SK-N-SH (cell line): Measurements from ENCODE around the gene CYP2F1. TPM values are rescaled to one million over a fixed set of nuclear protein-coding genes. Genes with fewer than 3 reads are reported as not detected.

Source experiments
- CTCF ChIA-PET: fragments of 300-600, 350-600 bp; formaldehyde crosslinking; extraction: SDS; loops from one replicate; lab custom pipeline; 2021; lab: Yijun Ruan, JAX
- POLR2A ChIA-PET: fragments of 350-600 bp; sonication (Branson Sonifier 250); formaldehyde crosslinking; extraction: SDS; loops from one replicate; lab custom pipeline; 2020; ENCODE audit warnings: antibody characterized with exemption, inconsistent platforms; lab: Yijun Ruan, JAX
- DNase-seq: peaks from one replicate; pipeline ENCODE4 v3.0.0; 2012
- H2AFZ ChIP-seq: fragments of 200-600 bp; sonication (generic); 2 replicates; pipeline ENCODE4 v1.8.1; 2016; ENCODE audit warnings: antibody characterized with exemption, mild to moderate bottlenecking, low read depth
- H3F3A ChIP-seq: fragments of 200-600 bp; sonication (generic); replicated peaks from 2 replicates; pipeline ENCODE3; 2016; ENCODE audit warnings: antibody characterized with exemption, mild to moderate bottlenecking; ENCODE audit not compliant: insufficient read depth
- H3K27ac ChIP-seq, 2 experiments: fragments of 200-500 bp in 1 of 2; fragments of 200-600 bp in 1 of 2; sonication (Bioruptor generic) in 1 of 2; sonication (generic), shearing (Covaris generic) in 1 of 2; 2 replicates each; pipeline versions ENCODE4 v1.5.1 to v1.6.1; 2014 to 2016; ENCODE audit warnings: low read depth in 2 of 2, inconsistent platforms in 1 of 2, low read length in 1 of 2, mild to moderate bottlenecking in 1 of 2, mixed read lengths in 1 of 2
- H3K27me3 ChIP-seq: fragments of 200-600 bp; sonication (generic), shearing (Covaris generic); 2 replicates; pipeline ENCODE4 v1.6.1; 2016; ENCODE audit warnings: mixed run types; ENCODE audit not compliant: insufficient read depth
- H3K36me3 ChIP-seq, 2 experiments: fragments of 200-500 bp in 1 of 2; fragments of 200-600 bp in 1 of 2; sonication (Bioruptor generic) in 1 of 2; sonication (generic) in 1 of 2; replicated peaks in 1 of 2; 2 replicates each; pipeline versions ENCODE3 to v1.5.1; 2014 to 2016; ENCODE audit warnings: low read length in 1 of 2, mild to moderate bottlenecking in 1 of 2; ENCODE audit not compliant: insufficient read depth in 2 of 2, control insufficient read depth in 1 of 2
- H3K4me1 ChIP-seq, 2 experiments: fragments of 200-500 bp in 1 of 2; fragments of 200-600 bp in 1 of 2; sonication (Bioruptor generic) in 1 of 2; sonication (generic), shearing (Covaris generic) in 1 of 2; 2 replicates each; pipeline versions ENCODE4 v1.5.1 to v1.6.1; 2014 to 2016; ENCODE audit warnings: low read depth in 1 of 2, low read length in 1 of 2, mixed run types in 1 of 2; ENCODE audit not compliant: insufficient read depth in 2 of 2, control insufficient read depth in 1 of 2
- H3K4me2 ChIP-seq: fragments of 200-600 bp; sonication (generic), shearing (Covaris generic); 2 replicates; pipeline ENCODE4 v1.6.1; 2017; ENCODE audit warnings: mixed run types
- H3K4me3 ChIP-seq, 2 experiments: fragments of 200-500 bp in 1 of 2; fragments of 200-600 bp in 1 of 2; sonication (Bioruptor generic) in 1 of 2; sonication (generic), shearing (Covaris generic) in 1 of 2; 2 replicates each; pipeline versions ENCODE4 v1.5.1 to v1.8.1; 2014 to 2016; ENCODE audit warnings: low read depth in 2 of 2, inconsistent platforms in 1 of 2, low read length in 1 of 2, mild to moderate bottlenecking in 1 of 2, mixed read lengths in 1 of 2, moderate library complexity in 1 of 2
- H3K79me2 ChIP-seq: fragments of 200-600 bp; sonication (generic); 2 replicates; pipeline ENCODE4 v1.8.1; 2017; ENCODE audit warnings: mild to moderate bottlenecking; ENCODE audit not compliant: insufficient read depth
- H3K9ac ChIP-seq: fragments of 200-600 bp; sonication (generic); 2 replicates; pipeline ENCODE4 v1.6.1; 2017; ENCODE audit warnings: mixed run types
- H3K9me2 ChIP-seq: fragments of 200-600 bp; sonication (generic); 2 replicates; pipeline ENCODE4 v1.6.1; 2017; ENCODE audit warnings: mixed run types
- H3K9me3 ChIP-seq: fragments of 200-600 bp; sonication (generic); 2 replicates; pipeline ENCODE4 v1.6.1; 2017; ENCODE audit warnings: mixed run types, mild to moderate bottlenecking, moderate library complexity
- H4K20me1 ChIP-seq: fragments of 200-600 bp; sonication (generic); 2 replicates; pipeline ENCODE4 v1.6.1; 2017; ENCODE audit warnings: mild to moderate bottlenecking, mixed run types; ENCODE audit not compliant: insufficient read depth
- ELF1 ChIP-seq: IDR thresholded peaks from 2 replicates; pipeline ENCODE4 v1.4.0; 2012
- EZH2phosphoT487 ChIP-seq: fragments of 200-600 bp; sonication (generic); IDR thresholded peaks from 2 replicates; pipeline ENCODE4 v1.6.1; 2017; ENCODE audit warnings: low read depth, mixed run types, mild to moderate bottlenecking, antibody characterized with exemption, moderate library complexity, borderline replicate concordance
- FOXJ3 ChIP-seq: sonication (generic); formaldehyde crosslinking; IDR thresholded peaks from 2 replicates; pipeline ENCODE4 v1.5.1; 2020; ENCODE audit warnings: mild to moderate bottlenecking, missing genetic modification reagents
- FOXM1 ChIP-seq: IDR thresholded peaks from 2 replicates; pipeline ENCODE4 v1.4.0; 2012; ENCODE audit warnings: low read depth, mild to moderate bottlenecking
- GABPA ChIP-seq: IDR thresholded peaks from 2 replicates; pipeline ENCODE4 v1.4.0; 2012; ENCODE audit warnings: low read depth, mild to moderate bottlenecking
- GATA2 ChIP-seq: sonication (generic); formaldehyde crosslinking; IDR thresholded peaks from 2 replicates; pipeline ENCODE4 v1.5.0; 2020; ENCODE audit warnings: mild to moderate bottlenecking, missing genetic modification reagents
- MEF2A ChIP-seq: IDR thresholded peaks from 2 replicates; pipeline ENCODE4 v1.4.0; 2012; ENCODE audit warnings: low read depth, borderline replicate concordance
- NFIC ChIP-seq: IDR thresholded peaks from 2 replicates; pipeline ENCODE4 v1.4.0; 2012; ENCODE audit warnings: borderline replicate concordance
- RCOR1 ChIP-seq: fragments of 150-350 bp; IDR thresholded peaks from 2 replicates; pipeline ENCODE4 v1.6.1; 2017; ENCODE audit warnings: antibody characterized with exemption, low read length
- RFX5 ChIP-seq: IDR thresholded peaks from 2 replicates; pipeline ENCODE4 v1.6.1; 2012; ENCODE audit warnings: mild to moderate bottlenecking, improper control_type of control experiment, low read length
- RXRA ChIP-seq: IDR thresholded peaks from 2 replicates; pipeline ENCODE4 v1.4.0; 2012; ENCODE audit warnings: low read depth, mild to moderate bottlenecking, borderline replicate concordance
- TAF1 ChIP-seq: IDR thresholded peaks from 2 replicates; pipeline ENCODE4 v1.6.1; 2012; ENCODE audit warnings: low read depth, mild to moderate bottlenecking, low read length, moderate library complexity, borderline replicate concordance
- YY1 ChIP-seq: IDR thresholded peaks from 2 replicates; pipeline ENCODE4 v1.4.0; 2012; ENCODE audit warnings: low read depth, mild to moderate bottlenecking
- WGBS: methylation state at CpG from one replicate; pipeline ENCODE4 v1.1.6; 2017; ENCODE audit warnings: low lambda C conversion rate; 5-methylcytosine and 5-hydroxymethylcytosine counted together
- polyA plus RNA-seq, 3 experiments: library from polyadenylated mRNA; depleted of rRNA; stranded (reverse); fragments of >200 nt; gene quantifications; 2 replicates each; pipeline ENCODE4 v1.2.3, GENCODE V29; 2012
- TF ChIP-seq, protein P1 (sequence below): fragments of 150-350 bp; IDR thresholded peaks from 2 replicates; pipeline ENCODE4 v1.6.1; 2016; ENCODE audit warnings: mild to moderate bottlenecking, low read depth, low read length
- TF ChIP-seq, protein P2 (sequence below): IDR thresholded peaks from 2 replicates; pipeline ENCODE4 v1.4.0; 2012; ENCODE audit warnings: low read depth, borderline replicate concordance
- TF ChIP-seq, protein P3 (sequence below): IDR thresholded peaks from 2 replicates; pipeline ENCODE4 v1.4.0; 2012; ENCODE audit warnings: low read depth
- TF ChIP-seq, protein P4 (sequence below): fragments of 150-350 bp; IDR thresholded peaks from 2 replicates; pipeline ENCODE4 v1.6.1; 2017; ENCODE audit warnings: antibody characterized with exemption, low read length, low read depth, borderline replicate concordance
- TF ChIP-seq, protein P5 (sequence below): IDR thresholded peaks from 2 replicates; pipeline ENCODE4 v1.6.1; 2012; ENCODE audit warnings: mild to moderate bottlenecking, low read depth, low read length, moderate library complexity

The CYP2F1 gene, protein sequence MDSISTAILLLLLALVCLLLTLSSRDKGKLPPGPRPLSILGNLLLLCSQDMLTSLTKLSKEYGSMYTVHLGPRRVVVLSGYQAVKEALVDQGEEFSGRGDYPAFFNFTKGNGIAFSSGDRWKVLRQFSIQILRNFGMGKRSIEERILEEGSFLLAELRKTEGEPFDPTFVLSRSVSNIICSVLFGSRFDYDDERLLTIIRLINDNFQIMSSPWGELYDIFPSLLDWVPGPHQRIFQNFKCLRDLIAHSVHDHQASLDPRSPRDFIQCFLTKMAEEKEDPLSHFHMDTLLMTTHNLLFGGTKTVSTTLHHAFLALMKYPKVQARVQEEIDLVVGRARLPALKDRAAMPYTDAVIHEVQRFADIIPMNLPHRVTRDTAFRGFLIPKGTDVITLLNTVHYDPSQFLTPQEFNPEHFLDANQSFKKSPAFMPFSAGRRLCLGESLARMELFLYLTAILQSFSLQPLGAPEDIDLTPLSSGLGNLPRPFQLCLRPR
- not detected in 2 replicates for polyA plus RNA-seq (2012; rRNA removed)
- not detected in 2 replicates for polyA plus RNA-seq (2012; cell fraction: cytosol; rRNA removed)
- polyA plus RNA-seq (2012; cell fraction: nucleus; rRNA removed): not detected in 2 replicates

DNA sequence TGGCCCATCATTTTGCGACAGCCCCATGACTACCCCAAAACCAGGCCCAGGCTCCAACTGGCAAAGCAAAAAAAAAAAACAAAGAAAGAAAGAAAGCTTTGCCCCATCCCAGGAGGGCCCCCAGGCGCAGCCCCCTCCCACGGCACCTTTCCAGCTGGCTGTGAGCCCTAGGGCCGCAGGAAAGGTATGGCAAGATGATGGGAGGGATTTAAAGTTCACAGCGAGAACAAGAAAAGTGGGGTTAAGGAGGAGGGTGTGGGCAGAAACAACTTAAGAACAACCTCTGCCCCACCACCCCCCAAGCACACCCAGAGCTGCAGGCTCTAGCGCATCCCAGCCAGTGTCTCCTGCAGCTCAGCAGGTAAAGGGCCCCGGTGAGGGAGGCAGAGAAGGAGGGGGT lies at the start of gene CYP2F1:
Gene CYP2F1, plus strand, starts transcription at position 301 of the 400 bp plus-strand sequence. CDS start 1,757 bp downstream, outside the sequence.
- TF ChIP-seq, protein P1, sequence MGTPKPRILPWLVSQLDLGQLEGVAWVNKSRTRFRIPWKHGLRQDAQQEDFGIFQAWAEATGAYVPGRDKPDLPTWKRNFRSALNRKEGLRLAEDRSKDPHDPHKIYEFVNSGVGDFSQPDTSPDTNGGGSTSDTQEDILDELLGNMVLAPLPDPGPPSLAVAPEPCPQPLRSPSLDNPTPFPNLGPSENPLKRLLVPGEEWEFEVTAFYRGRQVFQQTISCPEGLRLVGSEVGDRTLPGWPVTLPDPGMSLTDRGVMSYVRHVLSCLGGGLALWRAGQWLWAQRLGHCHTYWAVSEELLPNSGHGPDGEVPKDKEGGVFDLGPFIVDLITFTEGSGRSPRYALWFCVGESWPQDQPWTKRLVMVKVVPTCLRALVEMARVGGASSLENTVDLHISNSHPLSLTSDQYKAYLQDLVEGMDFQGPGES: no peak
- TF ChIP-seq YY1: no peak
- no peak for TF ChIP-seq FOXJ3 (CRISPR knock-in tag)
- TF ChIP-seq, protein P2, sequence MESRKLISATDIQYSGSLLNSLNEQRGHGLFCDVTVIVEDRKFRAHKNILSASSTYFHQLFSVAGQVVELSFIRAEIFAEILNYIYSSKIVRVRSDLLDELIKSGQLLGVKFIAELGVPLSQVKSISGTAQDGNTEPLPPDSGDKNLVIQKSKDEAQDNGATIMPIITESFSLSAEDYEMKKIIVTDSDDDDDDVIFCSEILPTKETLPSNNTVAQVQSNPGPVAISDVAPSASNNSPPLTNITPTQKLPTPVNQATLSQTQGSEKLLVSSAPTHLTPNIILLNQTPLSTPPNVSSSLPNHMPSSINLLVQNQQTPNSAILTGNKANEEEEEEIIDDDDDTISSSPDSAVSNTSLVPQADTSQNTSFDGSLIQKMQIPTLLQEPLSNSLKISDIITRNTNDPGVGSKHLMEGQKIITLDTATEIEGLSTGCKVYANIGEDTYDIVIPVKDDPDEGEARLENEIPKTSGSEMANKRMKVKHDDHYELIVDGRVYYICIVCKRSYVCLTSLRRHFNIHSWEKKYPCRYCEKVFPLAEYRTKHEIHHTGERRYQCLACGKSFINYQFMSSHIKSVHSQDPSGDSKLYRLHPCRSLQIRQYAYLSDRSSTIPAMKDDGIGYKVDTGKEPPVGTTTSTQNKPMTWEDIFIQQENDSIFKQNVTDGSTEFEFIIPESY: no peak
- TF ChIP-seq GABPA: no peak
- TF ChIP-seq, protein P3, sequence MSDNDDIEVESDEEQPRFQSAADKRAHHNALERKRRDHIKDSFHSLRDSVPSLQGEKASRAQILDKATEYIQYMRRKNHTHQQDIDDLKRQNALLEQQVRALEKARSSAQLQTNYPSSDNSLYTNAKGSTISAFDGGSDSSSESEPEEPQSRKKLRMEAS: no peak
- no peak for TF ChIP-seq RXRA
- TF ChIP-seq RFX5: no peak
- TF ChIP-seq, protein P4, sequence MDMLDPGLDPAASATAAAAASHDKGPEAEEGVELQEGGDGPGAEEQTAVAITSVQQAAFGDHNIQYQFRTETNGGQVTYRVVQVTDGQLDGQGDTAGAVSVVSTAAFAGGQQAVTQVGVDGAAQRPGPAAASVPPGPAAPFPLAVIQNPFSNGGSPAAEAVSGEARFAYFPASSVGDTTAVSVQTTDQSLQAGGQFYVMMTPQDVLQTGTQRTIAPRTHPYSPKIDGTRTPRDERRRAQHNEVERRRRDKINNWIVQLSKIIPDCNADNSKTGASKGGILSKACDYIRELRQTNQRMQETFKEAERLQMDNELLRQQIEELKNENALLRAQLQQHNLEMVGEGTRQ: no peak
- no peak for TF ChIP-seq NFIC
- TF ChIP-seq GATA2 (CRISPR knock-in tag): no peak
- no peak for TF ChIP-seq FOXM1
- TF ChIP-seq MEF2A: no peak
- no peak for TF ChIP-seq RCOR1
- TF ChIP-seq, protein P5, sequence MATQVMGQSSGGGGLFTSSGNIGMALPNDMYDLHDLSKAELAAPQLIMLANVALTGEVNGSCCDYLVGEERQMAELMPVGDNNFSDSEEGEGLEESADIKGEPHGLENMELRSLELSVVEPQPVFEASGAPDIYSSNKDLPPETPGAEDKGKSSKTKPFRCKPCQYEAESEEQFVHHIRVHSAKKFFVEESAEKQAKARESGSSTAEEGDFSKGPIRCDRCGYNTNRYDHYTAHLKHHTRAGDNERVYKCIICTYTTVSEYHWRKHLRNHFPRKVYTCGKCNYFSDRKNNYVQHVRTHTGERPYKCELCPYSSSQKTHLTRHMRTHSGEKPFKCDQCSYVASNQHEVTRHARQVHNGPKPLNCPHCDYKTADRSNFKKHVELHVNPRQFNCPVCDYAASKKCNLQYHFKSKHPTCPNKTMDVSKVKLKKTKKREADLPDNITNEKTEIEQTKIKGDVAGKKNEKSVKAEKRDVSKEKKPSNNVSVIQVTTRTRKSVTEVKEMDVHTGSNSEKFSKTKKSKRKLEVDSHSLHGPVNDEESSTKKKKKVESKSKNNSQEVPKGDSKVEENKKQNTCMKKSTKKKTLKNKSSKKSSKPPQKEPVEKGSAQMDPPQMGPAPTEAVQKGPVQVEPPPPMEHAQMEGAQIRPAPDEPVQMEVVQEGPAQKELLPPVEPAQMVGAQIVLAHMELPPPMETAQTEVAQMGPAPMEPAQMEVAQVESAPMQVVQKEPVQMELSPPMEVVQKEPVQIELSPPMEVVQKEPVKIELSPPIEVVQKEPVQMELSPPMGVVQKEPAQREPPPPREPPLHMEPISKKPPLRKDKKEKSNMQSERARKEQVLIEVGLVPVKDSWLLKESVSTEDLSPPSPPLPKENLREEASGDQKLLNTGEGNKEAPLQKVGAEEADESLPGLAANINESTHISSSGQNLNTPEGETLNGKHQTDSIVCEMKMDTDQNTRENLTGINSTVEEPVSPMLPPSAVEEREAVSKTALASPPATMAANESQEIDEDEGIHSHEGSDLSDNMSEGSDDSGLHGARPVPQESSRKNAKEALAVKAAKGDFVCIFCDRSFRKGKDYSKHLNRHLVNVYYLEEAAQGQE: no peak
- no peak for TF ChIP-seq ELF1
- TF ChIP-seq EZH2phosphoT487: no peak
- TF ChIP-seq TAF1: no peak
- 22% methylated on average over 7 of the region's 7 CpGs for WGBS
- Histone ChIP-seq H3K4me2 (no peak within 1 kb of the TSS), H3K27me3 (peaks cover 71% of the 10 kb centered on the region), H3K36me3 (no peaks in the 10 kb centered on the region), H3K79me2 (no peaks in the 10 kb centered on the region), H3K9me2 (no peaks in the 10 kb centered on the region), H3K4me3 (no peak within 1 kb of the TSS), H2AFZ (no peak within 1 kb of the TSS), H3K27ac (no peak within 1 kb of the TSS), H3F3A (no peaks in the 10 kb centered on the region), H3K4me1 (no peaks in the 10 kb centered on the region), H4K20me1 (no peaks in the 10 kb centered on the region), H3K9me3 (no peaks in the 10 kb centered on the region), H3K9ac (no peak within 1 kb of the TSS)
- DNase-seq: no peak
- POLR2A ChIA-PET: no interaction called here
- CTCF ChIA-PET: no interaction called here
